CD4-positive, alpha-beta T cell treated with Interleukin-17A for 1 hour (primary cell): ENCODE data around the gene MEAF6.

Experiments used
- DNase-seq: peaks from one replicate; pipeline ENCODE4 v3.0.0-alpha.2; 2020

MEAF6 gene

GRCh38 chr1:37482796-37483744 lies 31.5 kb downstream of the MEAF6 start:
- peak; percentile 9 for DNase-seq

- DNase-seq = peak; percentile 10
These were observed 32.4 kb downstream of the MEAF6 start for GRCh38 chr1:37482004-37482785.

- peak; percentile 15 for DNase-seq
These were observed 33.1 kb downstream of the MEAF6 start for GRCh38 chr1:37481289-37482003.

GRCh38 chr1:37480581-37481288 lies 33.8 kb downstream of the MEAF6 start:
- peak; percentile 23 for DNase-seq

GRCh38 chr1:37480125-37480466 lies 34.5 kb downstream of the MEAF6 start:
- no peak for DNase-seq

DNA sequence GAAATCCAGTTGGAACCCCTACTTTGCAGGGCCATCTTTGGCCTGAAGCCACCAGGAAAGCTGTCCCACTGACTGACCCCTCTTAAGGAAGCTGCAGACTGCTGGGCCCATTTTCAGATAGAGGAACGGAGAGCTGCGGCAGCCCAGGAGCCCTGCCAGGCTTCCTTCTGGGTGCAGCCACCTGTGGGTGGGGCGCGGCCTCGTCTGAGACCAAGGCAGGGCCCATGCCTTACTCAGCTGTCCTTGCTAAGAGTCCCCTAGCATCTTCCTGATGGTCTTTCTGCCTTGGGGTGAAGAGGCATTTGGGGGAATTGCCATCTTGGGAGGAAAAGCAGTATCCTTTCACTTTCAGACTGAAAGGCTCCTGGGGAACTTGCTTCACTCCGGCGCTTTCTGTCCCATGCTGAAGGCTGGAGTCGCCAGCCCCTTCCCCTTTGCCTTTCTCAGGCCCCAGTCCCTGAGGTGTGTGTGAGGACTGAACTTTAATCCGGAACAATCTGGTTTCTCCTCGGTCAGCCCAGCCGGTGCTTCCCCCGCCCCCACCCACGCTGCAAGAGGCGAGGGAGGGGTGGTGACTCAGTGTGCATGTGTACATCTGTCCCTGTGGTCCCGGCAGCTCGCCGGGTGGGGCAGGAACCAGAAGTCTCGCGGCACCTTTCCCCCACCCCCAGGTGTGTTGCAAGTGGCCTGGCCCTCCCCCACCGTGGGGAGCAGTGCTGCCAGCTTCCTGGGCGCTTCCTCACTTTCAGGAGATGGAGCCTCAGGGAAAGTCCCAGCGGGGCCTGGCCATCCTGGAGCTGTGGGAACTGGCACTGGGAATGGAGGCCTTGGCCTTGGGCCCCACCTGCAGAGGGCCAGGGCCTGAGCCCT lies 35.1 kb downstream of the MEAF6 start:
- DNase-seq = peak; percentile 92

DNA sequence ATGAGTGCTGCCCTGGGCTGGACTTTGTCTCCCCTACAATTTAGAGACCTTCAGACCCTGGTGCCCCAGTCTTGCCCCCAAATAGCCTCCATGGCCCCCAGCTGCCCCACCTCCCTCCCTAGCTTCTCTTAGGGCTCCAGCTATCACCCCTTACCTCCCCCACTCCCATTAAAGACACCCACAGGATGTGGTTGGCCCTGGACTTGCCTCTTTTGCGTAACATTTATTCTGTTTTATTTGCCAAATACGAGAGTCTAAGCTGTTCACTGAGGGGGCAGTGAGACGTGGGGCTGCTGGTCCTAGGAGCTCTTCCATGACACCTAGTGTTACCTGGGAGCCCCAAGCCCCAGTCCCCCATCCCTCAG lies 35.7 kb downstream of the MEAF6 start:
- DNase-seq = peak; percentile 77

DNA sequence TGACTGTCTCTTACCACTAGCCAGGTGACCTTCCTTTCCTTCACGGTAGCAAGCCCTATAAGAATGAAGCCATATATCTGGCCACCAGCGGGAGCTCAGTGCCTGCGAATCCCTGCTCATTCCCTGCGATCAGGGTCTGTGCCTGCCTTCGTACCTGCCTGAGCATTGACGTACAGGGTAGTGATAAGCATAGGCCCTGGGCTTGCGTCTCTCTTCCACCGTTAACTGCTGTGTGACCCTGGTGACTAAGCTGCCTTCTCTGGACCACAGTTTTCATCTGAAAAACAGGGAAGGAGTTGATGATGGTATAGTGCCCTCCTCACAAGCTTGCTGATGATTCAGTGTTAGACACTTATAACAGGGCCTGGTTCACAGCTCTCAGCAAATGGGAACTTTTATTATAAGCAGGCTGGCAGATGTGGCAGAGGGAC lies 36.1 kb downstream of the MEAF6 start:
- peak; percentile 61 for DNase-seq

DNA sequence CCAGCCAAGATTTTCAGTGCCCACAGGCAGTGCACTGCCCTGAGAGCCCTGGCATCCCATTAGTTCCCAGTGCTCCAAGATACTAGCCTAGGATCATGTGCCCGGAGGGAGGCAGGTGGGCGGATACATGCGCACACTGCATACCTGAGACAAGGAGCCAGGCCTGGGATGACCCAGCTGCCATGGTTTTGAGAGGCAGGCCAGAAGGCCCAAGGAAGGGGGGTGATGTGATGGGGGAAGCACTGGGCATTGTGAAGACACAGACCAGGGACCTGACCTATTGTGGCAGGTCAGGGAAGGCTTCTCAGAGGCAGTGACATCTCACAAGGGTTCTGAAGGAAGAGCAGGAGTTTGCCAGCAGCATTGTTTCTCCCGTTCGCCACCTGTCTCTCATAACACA lies 36.6 kb downstream of the MEAF6 start:
- DNase-seq = peak; percentile 31

GRCh38 chr1:37477198-37477931 lies 37.2 kb downstream of the MEAF6 start:
- peak; percentile 94 for DNase-seq

DNA sequence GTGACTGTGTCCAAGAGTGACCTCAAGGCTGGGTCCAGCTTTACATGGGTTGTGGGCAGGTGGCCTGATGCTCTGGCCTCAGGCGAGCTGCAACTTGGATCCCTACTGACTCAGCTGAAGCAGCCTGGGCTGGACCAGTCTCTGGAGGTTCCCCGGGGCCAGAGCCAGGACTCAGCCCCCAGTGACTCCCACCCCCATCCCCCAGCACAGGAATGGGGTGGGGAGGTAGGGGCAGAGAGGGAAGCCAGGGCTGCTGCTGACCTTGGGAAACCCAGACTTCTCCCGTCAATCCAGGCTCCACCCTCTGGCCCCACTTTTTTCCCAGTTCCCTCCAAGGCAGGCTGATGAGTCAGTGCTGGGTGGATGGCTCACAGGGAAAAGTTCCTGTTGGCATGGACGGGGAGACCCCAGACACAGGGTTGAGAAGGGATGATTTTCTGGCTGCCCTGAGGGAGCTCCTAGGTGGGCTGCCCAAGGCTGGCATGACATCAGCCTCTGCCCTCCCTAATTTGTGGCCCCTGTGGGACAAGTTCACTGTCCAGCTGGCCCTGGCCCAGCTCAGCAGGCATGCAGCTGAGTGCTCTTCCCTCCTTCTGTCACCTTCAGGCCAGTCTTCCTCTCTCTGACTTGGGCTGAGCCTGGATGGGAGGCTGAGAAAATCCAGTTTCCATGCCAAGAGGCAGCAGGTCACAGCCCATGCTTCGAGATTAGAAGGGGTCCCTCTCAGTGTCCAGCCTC lies 37.9 kb downstream of the MEAF6 start:
- DNase-seq = peak; percentile 15

- peak; percentile 24 for DNase-seq
These were observed 38.5 kb downstream of the MEAF6 start for GRCh38 chr1:37476087-37476452.

DNA sequence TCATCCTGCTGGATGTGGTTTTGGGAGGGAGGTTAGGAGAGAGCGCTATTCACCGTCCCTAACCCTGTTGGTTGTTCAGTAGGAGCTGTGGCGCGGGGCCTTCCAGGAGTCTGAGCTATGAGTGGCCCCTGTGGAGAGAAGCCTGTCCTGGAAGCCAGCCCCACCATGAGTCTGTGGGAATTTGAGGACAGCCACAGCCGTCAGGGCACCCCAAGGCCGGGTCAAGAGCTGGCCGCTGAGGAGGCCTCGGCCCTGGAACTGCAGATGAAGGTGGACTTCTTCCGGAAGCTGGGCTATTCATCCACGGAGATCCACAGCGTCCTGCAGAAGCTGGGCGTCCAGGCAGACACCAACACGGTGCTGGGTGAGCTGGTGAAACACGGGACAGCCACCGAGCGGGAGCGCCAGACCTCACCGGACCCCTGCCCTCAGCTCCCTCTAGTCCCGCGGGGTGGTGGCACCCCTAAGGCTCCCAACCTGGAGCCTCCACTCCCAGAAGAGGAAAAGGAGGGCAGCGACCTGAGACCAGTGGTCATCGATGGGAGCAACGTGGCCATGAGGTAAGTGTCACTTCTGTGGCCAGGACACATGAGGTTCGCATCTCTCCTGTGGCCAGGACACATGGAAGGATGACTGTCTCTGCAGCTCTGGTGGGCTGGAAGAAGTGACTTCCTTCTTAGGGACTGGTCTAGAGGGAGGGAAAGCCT lies 39.0 kb downstream of the MEAF6 start:
- DNase-seq = peak; percentile 32

DNA sequence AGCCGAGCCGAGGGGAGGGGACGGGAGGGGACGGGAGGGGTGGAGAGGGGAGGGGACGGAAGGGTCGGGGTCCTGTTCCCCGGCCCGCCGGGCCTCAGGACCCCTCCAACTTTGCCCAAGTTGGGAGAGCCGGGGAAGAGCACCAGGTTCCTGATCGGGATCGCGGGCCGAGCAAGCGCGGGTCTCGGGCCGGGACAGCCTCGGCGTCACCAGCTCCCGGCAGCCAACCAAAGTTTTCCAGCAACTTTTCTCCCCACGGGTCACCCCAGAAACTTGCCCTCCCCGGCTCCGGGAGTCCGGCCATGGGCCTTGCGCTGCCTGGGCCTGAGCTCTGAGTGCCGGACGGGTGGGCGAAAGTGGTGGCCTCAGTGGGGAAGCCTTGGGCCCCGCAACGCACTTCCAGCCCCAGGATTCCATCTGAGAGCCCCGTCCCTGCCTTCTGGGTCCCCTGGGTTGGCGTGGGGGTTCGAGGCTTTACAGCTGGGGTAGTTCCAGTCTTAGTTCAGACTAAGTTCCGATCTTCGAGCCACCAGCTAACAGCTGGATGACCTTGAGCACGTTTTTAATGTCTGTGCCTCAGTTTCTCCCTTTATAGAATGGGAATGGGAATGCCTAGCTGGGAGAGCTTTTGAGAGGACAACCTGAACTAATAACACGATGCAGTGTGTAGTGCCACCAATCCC lies 39.7 kb downstream of the MEAF6 start:
- no peak for DNase-seq

GRCh38 chr1:37474046-37474696 lies 40.4 kb downstream of the MEAF6 start, which contains the start of gene ZC3H12A:
ZC3H12A (plus strand) TSS chr1:37474580; CDS start chr1:37475497, 917 bp downstream.
- DNase-seq = peak; percentile 92

- peak; percentile 71 for DNase-seq
These were observed 41.0 kb downstream of the MEAF6 start for GRCh38 chr1:37473431-37474045.

DNA sequence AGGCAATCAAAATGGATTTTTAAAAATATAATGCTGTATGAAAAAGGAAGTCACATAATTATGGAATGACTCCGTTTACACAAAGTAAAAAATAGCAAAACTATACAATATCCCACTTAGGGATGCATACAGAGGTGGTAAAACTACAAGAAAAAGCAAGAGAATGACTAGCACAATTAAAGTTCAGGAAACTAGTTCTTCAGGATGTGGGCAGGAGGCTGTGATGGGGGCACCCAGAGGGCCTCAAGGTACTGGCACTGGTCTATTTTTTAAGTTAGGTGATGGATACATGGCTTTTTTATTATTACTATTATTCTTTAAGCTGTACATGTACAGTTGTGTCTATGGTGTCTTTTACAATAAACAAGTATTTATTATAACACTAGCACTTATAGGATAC lies 41.6 kb downstream of the MEAF6 start:
- DNase-seq = peak; percentile 41

- DNase-seq = no peak
These were observed 42.3 kb downstream of the MEAF6 start for GRCh38 chr1:37472281-37472680.
